GM10266 (cell line): Measurements from ENCODE around the gene TBL3.

Experiments used
- DNase-seq: peaks from one replicate; pipeline ENCODE4 v3.0.0; 2012; ENCODE audit errors: extremely low spot score
- CTCF ChIP-seq: IDR thresholded peaks from 2 replicates; pipeline ENCODE4 v1.5.1; 2012; ENCODE audit warnings: mild to moderate bottlenecking, low read depth; ENCODE audit not compliant: control insufficient read depth, insufficient read depth; ENCODE audit errors: missing control alignments

Gene TBL3

DNA sequence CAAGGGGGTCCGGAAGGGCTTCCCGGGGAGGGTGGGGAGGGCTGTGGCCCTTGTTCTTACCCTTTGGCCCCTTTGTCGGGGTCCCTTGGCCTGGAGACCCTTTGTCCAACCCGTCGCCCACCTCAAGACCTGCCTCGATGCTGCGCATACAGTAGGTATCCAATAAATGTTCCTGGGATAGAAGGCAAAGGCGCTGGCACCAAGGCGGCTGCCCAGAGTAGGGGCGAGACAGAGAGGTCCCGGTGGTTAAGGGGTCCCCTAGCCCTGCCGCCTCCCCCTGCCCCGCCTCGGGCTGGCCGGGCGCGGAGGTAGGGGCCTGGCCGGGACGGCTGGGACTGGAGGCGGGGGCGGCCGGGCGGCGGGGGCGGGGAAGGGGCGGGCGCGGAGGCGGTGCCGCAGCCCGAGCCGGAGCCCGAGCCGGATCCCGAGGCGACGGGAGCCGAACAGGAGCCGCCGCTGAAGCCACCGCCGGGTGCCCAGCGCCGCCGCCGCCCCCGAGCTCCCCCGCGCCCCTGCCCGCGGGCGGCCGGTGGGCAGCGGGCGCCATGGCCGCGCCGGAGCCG lies 54.7 kb downstream of the TBL3 start, which contains the start of gene NHERF2:
NHERF2 (plus strand) TSS at position 442 of the 563 bp plus-strand sequence; CDS start at position 546, 104 bp downstream.
- no peak for TF ChIP-seq CTCF
- peak; percentile 65 for DNase-seq

DNA sequence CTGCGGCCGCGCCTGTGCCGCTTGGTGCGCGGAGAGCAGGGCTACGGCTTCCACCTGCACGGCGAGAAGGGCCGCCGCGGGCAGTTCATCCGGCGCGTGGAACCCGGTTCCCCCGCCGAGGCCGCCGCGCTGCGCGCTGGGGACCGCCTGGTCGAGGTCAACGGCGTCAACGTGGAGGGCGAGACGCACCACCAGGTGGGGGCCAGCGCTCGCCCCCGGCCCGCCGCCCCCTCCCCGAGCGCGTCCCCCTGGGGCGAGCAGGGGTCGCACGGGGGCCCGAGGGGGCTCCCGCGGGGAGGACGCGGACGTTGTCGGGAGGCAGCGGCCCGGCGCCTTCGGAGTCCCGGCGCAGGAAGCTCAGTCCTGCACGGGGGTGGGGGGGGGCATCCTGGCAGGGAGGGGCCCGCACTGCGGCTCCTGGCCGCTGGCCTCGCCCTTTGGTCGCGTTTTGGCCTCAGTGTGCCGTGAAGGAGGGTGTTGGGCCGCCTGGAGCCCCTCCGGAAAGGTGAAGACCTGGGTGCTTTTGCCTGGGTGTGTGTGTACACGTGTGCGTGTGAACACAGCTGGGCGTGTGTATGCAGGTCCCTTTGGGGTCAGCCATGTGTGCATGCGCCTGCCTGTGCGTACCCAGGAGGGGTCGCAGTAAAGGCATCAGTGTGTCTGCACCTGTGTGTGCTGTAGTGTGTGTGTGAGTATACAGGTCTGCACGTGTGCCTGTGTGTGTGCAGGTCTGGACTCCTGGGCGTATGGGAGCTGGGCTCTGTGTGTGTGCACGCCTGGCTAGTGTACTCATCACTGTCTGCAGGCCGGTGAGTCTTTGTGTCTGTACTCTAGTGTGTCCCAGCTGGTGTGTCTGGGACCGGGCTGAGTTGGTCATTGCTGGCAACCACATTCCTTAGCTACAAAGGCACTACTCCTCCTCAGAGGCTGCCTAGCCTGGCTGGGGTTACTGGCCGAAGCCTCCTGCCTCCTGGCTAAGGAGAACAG lies 55.5 kb downstream of the TBL3 start:
- no peak for DNase-seq
- TF ChIP-seq CTCF, result no peak

GRCh38 chr16:2028146-2028545 lies 56.3 kb downstream of the TBL3 start:
- no peak for TF ChIP-seq CTCF
- DNase-seq, result no peak

- DNase-seq, result no peak
- TF ChIP-seq CTCF, result no peak
Measured at GRCh38 chr16:2028620-2029220, 56.9 kb downstream of the TBL3 start.

DNA sequence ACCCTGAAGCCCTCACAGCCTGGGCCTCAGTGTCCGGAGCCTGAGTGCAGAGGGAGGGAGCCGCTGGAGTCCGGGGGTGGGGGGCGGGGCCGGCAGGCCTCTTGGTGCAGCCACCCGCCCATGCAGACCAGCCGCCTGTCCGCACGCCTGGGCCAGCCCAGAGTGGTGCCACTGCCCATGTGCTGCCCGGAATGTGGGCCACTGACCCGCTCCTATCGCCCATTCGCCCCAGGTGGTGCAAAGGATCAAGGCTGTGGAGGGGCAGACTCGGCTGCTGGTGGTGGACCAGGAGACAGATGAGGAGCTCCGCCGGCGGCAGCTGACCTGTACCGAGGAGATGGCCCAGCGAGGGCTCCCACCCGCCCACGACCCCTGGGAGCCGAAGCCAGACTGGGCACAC lies 57.5 kb downstream of the TBL3 start:
- no peak for DNase-seq

DNA sequence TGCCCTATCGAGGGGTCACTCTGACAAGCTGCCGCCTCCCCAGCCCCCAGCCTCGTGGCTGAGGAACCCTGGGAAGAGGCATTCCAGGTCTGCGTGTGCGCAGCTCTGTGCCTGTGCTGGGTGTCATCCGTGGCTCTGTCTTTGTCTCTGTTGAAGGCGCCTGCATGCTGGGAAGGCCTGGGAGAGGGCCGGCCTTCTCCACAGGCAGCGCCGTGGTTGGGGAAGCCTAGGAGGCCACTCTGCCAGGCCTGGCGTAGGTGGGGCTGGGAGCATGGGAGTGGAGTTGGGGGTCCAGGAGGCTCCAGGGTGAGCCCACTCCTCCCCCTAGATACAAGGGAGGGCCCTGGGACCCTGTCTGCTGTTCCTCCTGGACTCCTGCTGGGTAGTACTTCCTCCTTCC lies 58.2 kb downstream of the TBL3 start:
- DNase-seq, result no peak
- no peak for TF ChIP-seq CTCF

More for the DNA sequence above, 57.5 kb downstream of the TBL3 start:
- no peak for TF ChIP-seq CTCF
